Epithelial cell of proximal tubule (primary cell): ENCODE results near the gene EPS8L2. TPM values are rescaled to one million over a fixed set of nuclear protein-coding genes. Genes with fewer than 3 reads are reported as not detected.

ENCODE experiments used
- DNase-seq: peaks from one replicate; pipeline ENCODE4 v3.0.0-alpha.2; 2011; ENCODE audit warnings: low read depth
- H3K4me3 ChIP-seq: 2 replicates; pipeline ENCODE4 v1.5.1; 2011; ENCODE audit warnings: low read depth, mild to moderate bottlenecking, low read length
- total RNA-seq: library from RNA; depleted of rRNA; stranded (reverse); fragments of >200 nt; gene quantifications from 2 replicates; pipeline ENCODE4 v1.2.3, GENCODE V29; 2015
- TF ChIP-seq, protein P1 (sequence below): conservative IDR thresholded peaks from 2 replicates; pipeline ENCODE4 v1.5.1; 2012; ENCODE audit warnings: low read depth, mild to moderate bottlenecking, low read length

The EPS8L2 gene
- total RNA-seq, 1 donor from 2014 or later: 151 TPM

DNA sequence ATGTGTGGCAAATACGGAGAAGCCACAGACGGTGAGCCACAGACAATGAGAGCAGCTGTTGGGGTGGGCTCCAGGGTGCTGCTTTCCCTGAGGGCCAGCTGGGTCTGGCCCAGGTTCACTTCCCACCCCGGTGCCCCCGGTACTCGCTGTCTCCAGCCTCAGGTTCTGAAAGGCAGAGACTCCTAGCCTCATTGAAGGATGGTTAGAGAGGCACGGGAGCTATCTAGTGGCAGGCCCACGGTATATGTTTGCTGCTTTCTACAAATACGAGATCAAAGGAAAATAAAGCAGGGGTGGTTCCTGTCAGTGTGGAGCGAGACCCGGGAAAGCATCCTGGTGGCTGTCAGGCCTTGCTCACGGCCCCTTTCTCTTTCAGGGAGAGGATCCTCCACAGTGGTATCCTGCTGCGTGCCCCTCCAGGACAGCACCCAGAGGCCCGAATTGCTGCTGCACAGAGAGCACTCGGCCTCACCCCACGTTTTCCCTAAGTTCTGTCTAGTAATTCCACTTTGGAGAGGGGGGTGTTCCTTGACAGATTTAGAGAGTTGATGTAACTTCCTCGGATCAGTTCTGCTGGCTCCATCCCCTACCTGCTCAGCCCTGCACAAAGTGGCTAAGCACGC lies 7.4 kb upstream of the EPS8L2 start:
- DNase-seq: no peak
- TF ChIP-seq, protein P1, sequence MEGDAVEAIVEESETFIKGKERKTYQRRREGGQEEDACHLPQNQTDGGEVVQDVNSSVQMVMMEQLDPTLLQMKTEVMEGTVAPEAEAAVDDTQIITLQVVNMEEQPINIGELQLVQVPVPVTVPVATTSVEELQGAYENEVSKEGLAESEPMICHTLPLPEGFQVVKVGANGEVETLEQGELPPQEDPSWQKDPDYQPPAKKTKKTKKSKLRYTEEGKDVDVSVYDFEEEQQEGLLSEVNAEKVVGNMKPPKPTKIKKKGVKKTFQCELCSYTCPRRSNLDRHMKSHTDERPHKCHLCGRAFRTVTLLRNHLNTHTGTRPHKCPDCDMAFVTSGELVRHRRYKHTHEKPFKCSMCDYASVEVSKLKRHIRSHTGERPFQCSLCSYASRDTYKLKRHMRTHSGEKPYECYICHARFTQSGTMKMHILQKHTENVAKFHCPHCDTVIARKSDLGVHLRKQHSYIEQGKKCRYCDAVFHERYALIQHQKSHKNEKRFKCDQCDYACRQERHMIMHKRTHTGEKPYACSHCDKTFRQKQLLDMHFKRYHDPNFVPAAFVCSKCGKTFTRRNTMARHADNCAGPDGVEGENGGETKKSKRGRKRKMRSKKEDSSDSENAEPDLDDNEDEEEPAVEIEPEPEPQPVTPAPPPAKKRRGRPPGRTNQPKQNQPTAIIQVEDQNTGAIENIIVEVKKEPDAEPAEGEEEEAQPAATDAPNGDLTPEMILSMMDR: no peak
- H3K4me3 ChIP-seq: no peak overlapping the region

DNA sequence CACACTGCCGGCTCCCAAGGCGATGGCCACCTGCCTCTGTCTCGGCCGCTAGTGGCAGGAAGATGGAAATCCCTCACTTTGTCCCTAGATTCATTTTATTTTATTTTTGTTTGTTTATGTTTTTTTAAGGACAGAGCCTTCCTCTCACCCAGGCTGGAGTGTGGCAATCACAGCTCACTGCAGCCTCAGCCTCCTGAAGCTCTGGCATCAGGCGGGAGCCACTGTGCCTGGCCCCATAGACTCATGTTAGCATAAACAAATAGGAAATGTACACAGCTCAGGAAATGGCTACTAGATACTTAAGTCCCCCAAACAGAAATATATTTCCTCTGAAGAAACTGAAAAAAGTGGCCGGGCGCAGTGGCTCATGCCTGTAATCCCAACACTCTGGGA lies 6.9 kb upstream of the EPS8L2 start:
- TF ChIP-seq, protein P1: no peak
- DNase-seq: no peak
- H3K4me3 ChIP-seq: no peak overlapping the region

DNA sequence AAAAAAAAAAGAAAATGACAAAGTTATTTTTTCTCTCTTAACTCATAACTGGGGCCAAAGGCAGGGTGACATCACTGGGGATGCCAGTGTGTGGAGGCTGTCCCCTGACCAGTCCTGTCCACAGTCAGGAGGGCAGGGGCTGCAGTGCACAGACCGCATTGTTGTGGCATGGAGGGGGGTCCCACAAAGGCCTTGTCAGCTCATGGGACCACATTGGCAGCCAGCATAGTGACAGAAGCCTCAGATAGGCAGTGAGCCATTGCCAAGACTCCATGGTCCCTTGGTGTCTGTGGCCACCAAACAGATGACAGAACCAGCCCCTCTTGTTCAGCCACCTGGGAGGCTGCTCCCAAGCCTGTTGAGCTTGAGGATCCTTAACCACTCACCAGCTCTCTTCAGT lies 6.3 kb upstream of the EPS8L2 start:
- TF ChIP-seq, protein P1: no peak
- DNase-seq: no peak

DNA sequence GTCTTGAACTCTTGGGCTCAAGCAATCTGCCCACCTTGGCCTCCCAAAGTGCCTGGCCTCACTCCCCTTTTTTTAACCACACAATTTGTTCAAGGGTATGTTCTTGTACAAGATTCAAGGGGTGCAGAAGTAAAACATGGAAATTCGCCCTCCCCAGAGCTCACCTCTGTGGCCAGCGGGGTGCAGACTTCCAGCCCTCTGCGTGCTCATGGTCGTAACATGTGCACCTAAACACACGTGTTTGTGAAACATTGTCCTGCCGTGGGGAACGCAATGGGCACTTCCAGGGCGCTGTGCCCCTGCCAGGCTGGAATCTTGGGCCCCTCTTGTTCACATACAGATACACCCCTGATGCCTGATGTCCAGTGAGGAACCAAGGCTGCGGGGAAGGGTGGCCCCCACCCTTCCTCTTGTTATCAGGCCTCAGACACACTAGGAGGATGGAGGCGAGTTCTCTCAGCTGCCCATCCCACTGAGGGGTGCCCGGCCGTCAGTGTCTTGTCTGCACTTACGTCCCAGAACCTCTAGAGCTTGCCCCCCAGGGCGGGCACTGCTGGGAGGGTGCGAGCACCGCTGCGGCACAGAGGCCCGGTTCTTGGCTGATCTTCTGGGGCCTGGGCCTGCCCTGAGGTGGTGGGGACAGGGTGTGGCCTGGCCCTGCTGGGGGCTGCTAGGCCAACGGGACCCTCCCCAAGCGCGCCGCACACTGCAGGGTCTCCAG lies 4.1 kb upstream of the EPS8L2 start:
- H3K4me3 ChIP-seq: no peak overlapping the region
- no peak for DNase-seq
- TF ChIP-seq, protein P1: no peak

More for the DNA sequence above, 6.3 kb upstream of the EPS8L2 start:
- no peak overlapping the region for H3K4me3 ChIP-seq

DNA sequence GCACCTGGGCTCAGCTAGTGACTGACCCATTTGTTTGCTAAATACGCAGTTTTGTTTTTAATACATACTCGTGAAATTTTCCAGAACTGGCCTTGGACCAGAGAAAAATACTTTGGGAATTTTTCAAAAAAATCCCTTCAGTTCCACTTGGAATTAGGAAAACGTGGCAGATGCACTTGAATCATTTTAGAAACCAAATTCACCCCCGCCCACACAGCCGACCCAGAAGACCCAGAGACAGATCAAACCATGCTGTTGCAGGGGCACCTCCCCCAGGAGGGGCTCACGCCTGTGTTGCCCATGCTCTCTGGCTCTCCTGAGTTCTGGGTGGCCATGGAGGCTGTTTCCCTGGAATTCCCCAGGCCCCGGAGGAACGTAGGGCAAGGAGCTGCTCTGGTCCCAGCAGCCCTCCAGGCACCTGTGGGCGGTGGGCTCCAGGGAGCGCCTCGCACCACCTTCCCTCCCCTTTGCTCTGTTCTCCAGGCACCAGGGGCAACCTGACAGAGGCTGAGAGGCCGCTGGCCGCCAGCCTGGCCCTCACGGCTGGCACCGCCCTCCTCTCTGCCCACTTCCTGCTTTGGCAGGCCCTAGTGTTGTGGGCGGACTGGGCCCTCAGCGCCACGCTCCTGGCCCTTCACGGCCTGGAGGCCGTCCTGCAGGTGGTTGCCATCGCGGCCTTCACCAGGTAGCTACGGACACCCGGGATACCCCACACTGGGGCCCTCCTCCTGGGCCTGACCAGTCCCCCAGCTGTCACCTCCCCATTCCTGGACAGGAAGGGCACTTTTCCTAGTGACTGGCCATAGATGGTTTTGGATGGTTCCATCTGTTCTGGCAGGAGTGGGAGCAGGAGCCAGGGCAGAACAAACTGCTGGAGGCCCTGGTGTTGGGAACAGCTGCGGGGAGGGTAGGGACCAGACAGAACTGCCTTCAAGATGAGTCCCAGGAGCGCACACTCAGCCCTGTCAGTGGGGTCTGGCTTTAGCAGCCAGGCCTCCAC lies 3.3 kb upstream of the EPS8L2 start:
- DNase-seq: no peak
- TF ChIP-seq, protein P1: no peak

DNA sequence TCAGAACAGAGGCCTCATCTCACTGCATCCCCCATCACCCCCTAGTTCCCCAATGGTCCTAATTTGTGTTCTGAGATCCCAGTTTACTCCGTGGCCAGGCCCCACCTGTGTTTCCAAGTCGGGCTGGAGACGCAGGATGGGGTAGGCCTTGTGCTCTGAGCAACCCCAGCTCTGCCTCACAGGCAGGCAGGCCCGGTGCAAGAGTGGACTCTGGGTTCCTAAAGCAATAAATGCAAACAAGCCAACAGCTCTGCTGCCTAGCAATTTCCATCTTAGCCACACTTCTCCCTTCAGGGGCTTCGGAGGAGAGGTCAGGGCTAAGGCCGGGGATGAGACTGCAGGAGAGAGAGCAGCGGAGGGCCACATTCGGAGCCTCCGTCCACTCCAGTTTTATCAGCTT lies 2.5 kb upstream of the EPS8L2 start:
- TF ChIP-seq, protein P1: no peak
- H3K4me3 ChIP-seq: no peak overlapping the region
- DNase-seq: no peak

More for the DNA sequence above, 3.3 kb upstream of the EPS8L2 start:
- H3K4me3 ChIP-seq: peak overlapping the region; percentile 23
